Activated CD4-positive, alpha-beta T cell treated with anti-CD3 and anti-CD28 coated beads for 4 hours (primary cell): ENCODE data around the gene TNNC2.
"Not testable (repeated sequence)": the region's sequence is repeated elsewhere in the genome, so short reads cannot be mapped to it uniquely, and the experiment has no call there.

Experiments
- DNase-seq, 2 donors: peaks; one replicate each; pipeline ENCODE4 v3.0.0-alpha.2; 2020

The TNNC2 gene

DNA sequence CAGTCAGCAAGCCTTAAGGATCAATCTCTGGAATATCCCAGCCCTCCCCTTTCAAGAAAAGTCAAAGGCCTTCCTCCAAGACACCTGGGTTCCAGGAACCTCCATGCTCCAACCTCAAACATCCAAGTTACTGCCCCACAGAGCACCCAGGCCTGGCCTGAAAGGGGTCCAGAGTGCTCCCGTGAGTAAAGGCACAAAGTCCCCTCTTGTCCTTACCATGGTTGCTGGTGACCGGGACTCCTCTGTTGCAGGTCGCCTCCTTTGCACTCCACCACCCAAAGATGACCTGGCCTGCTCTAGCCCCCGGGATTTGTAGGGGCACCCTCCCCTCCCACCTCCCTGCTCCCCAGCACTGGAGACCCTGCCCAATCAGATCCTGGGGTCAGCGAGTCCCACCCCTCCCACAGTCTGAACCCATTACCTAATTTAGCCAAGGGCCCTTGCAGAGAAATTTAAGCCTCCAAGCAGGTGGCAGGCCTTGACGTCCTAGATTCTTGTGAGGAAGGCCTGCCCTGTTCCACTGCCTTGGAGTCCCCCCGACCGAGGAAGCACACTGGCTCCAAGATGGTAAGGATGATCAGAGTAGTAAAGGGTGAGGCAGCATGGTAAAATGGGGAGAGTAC is at the start of gene TNNC2:
Gene TNNC2 (minus strand): TSS at position 283 of the 623 bp plus-strand sequence. CDS start 64 bp downstream, at position 219.
- DNase-seq, result no peak

GRCh38 chr20:45874576-45874975 is 47.5 kb upstream of the TNNC2 start:
- no peak for DNase-seq

DNA sequence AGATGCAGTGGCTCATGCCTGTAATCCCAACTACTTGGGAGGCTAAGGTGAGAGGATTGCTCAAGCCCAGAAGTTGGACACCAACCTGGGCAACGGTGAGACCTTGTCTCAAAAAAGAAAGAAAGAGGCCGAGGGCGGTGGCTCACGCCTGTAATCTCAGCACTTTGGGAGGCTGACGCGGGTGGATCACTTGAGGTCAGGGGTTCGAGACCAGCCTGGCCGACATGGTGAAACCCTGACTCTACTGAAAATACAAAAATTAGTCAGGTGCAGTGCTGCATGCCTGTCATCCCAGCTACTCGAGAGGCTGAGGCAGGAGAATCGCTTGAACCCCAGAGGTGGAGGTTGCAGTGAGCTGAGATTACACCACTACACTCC is 47.0 kb upstream of the TNNC2 start:
- not testable (repeated sequence) for DNase-seq

DNA sequence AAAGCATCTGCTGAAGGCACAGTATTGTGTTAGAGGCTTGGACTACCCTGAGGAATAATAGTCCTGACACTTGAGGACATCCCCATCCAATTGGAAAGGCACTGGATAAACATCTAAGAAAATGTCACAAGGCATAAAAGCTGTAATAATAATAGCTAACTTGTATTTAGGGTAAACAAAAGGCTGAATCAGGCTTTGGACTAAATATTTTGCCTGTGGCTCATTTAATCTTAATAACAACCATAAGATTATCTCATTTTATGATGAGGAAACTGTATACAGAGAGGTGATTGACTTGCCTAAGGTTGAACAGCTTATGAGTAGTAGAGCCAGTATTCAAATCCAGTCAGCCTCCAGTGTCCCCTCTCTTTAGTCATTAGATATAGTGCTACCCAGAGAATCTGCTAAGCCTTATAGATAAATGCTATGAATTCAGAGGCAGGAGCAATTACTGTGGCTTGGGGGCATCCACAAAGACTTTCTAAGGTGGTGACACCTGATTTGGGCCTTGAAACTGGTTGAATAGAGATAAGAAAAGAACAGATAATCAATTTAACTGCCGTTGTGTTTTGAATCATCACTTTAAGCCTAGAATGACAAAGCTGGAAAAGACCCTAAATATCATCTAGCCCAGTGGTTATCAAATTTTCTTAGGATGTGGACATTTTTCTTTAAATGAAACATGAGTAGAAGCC is 46.4 kb upstream of the TNNC2 start:
- no peak for DNase-seq

GRCh38 chr20:45872626-45873025 is 45.5 kb upstream of the TNNC2 start:
- no peak for DNase-seq

DNA sequence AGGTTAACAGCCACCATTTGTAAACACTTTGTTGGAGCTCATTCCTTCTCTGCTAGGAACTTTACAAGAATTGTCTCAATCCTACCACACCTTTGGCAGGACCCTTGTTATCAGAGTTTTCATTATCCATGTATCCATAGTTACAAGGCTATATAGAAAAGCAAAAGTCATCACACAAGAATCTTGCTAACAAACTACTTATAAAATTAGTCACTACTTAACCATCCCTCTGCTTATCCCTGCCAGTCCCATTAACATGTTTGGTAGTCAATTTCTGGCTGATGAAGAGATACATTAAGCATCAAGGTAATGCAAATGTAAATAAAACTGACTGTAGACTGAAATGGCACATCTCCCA is 40.7 kb upstream of the TNNC2 start:
- DNase-seq, result no peak

GRCh38 chr20:45867136-45867818 is 40.2 kb upstream of the TNNC2 start:
- no peak for DNase-seq

- no peak for DNase-seq
Observed at GRCh38 chr20:45866454-45866853, 39.3 kb upstream of the TNNC2 start.

GRCh38 chr20:45863543-45864470 is 36.7 kb upstream of the TNNC2 start:
- no peak for DNase-seq

GRCh38 chr20:45861221-45862075 is 34.3 kb upstream of the TNNC2 start:
- DNase-seq, result no peak

DNA sequence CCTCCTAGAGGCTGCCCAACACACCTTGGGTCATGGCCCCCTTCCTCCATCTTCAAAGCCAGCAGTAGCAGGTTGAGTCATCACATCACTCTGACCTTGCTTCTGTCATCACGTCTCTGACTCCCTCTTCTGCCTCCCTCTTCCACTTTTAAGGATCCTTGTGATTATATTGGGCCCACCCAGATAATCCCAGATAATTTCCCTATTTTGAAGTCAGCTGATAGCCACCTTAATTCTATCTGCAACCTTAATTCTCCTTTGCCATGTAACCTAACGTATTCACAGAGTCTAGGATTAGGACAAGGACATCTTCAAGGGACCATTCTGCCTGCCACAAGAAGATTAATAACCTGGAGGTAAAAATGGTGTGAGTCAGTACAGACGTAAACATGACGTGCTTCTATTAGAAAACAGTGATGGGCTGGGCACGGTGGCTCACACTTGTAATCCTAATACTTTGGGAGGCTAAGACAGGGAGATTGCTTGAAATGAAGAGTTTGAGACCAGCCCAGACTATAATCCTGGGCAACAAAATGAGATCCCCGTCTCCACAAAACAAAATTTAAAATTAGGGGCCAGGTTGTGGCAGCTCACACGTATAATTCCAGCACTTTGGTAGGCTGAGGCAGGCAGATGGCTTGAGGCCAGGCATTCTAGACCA is 33.6 kb upstream of the TNNC2 start:
- no peak for DNase-seq

DNA sequence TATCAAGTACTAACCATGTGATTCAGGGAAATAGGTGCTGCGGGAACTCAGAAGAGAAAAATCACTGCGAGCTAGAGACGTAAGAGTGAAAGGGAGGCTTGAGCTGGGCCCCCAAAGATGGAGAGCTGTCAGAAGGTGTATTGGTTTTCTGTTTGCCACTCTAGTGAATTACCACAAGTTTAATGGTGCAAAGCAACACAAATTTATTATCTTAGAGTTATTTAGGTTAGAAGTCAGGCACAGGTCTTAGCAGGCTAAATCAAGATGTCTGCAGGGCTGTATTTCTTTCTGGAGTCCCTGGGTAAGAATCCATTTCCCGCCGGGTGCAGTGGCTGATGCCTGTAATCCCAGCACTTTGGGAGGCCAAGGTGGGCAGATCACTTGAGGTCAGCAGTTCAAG is 32.8 kb upstream of the TNNC2 start:
- DNase-seq, result no peak

DNA sequence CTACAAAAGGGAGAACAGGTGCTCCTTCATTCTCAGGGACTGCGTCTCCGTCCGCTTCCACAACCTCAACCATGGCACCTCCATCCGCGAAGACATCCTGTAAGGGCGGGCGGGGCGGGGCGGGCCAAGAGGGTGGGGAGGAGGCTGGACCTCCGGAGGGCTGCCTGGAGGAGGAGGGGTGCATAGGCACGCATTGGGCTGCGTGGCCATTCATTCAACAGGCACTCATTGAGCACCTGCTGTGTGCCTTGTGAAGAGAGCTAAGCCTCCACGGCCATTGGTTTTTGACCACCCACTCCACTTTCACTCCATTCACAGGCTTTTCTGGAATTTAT is 30.7 kb upstream of the TNNC2 start:
- DNase-seq, result no peak

DNA sequence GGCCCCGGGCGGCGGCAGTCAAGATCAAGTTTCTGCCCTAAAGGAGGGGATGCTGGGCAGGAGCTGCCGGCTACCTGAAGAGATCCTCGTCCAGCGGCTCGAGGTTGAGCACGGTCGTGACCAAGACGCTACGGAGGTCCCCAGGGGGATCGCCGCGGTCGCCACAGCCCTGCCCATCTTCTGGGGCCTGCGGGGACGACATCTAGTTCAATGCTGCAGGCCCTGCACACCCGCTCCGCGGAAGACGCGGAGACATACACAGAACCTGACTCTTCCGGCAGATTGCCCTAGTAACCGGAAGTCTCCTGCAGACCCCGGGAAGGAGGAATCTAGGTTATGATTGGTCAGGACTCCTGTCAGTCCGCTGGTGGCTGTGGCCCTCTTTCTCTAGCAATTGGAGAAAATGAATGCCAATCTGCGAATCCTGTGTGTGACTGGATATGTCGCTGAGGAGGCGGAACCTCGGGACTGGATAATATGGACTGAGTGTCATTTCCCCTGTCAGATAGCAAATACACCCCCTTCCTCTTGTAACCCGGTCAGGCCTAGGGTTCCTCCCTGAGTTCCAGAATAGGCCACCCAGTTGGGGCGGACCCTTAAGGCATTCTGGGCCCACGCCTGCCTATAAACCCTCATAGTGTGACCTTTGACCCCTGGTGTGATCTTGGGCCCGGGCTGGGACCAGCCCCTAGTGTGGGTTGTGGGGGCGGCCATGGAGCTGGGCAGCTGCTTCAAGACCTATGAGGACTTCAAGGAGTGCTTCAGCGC is 30.2 kb upstream of the TNNC2 start, which contains the start of the genes ACOT8 and ZSWIM3:
Gene ACOT8 (minus strand): TSS at position 279 of the 768 bp plus-strand sequence. CDS start 77 bp downstream, at position 202.
Gene ZSWIM3 (plus strand): TSS at position 501 of the 768 bp plus-strand sequence. CDS start 212 bp downstream, at position 713.
- DNase-seq, result peak; percentile 91 to 97

DNA sequence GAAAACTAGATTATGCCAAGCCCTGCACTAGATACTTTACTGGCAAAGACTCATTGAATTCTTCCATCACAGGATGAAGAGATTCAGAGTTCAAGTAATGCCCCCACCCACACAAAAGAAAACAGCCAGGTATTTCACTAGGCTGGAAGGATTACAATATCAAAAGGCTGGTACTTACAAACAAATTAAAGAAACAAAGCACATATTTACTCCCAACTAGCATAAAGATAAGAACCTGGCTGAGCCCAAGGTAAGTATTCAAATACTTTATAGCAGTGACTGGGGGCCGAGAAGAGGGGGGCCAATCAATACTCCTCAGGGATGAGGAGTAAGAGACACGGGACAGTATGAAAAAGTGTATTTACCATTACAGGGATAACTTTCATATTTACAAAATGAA is 26.4 kb upstream of the TNNC2 start:
- no peak for DNase-seq

DNA sequence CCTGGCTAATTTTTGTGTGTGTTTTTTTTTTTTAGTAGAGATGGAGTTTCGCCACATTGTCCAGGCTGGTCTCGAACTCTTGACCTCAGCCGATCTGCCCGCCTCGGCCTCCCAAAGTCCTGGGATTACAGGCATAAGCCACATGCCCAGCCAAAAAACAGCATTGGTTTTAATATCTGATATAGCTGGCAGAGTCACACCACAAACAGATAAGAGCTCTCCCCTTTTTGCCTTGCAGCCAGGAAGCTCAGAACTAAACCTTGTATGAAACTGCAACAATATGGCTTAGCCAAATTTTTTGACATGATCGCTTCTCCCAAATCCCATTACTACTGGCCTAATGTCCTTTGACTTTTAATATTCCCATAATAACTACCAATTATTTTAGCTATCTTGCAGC is 25.2 kb upstream of the TNNC2 start:
- DNase-seq, result no peak

DNA sequence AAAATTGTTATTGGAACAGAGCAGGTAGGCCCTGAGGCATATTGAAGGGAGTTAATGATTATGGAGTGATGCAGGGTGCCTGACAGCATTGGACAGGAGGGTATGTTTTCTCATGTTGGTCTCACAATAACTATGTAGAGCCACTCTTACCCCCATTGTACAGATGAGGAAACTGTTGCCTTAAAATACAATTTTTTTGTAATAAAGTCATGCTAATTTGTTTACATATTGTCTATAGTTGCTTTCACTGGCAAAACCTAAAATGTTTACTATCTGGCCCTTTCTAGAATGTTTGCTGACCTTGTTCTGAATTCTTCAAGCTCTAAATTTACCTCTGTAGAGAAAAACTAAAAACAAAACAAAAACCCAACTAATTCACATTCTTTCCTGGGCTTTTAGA is 24.4 kb upstream of the TNNC2 start:
- no peak for DNase-seq

DNA sequence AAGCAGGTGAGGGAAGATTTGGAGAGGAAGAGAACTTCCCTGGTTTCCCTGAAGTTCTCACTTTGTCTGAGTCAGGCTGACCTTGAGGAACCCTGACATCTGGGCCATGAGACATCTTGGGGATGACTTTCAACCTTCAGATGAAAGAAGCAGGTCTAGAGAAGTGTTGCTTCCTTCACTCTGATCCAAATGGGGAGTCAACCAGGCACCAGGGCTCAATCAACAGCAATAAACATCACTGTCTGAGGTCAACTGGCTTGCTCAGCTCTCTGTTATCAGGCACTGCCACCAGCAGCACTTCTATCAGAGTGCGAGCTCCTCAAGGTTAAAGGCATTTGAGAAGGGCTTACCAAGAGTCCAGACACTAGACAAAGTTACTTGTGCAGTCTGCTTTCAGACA is 23.8 kb upstream of the TNNC2 start:
- no peak for DNase-seq

- DNase-seq, result no peak
Observed at GRCh38 chr20:45850238-45850637, 23.1 kb upstream of the TNNC2 start.

GRCh38 chr20:45848969-45849582 is 22.0 kb upstream of the TNNC2 start:
- DNase-seq, result no peak
